ENCODE results near the gene HECW1.

HECW1 gene

GRCh38 chr7:43508461-43508860 lies 396.0 kb downstream of the HECW1 start:
- DNase-seq (ENCODE audit: extremely low read depth, low read depth), result peak; percentile 45
- TF ChIP-seq CTCF (IDR thresholded peaks at IDR 0.05; ENCODE audit: low read depth, low read length), result no peak

DNA sequence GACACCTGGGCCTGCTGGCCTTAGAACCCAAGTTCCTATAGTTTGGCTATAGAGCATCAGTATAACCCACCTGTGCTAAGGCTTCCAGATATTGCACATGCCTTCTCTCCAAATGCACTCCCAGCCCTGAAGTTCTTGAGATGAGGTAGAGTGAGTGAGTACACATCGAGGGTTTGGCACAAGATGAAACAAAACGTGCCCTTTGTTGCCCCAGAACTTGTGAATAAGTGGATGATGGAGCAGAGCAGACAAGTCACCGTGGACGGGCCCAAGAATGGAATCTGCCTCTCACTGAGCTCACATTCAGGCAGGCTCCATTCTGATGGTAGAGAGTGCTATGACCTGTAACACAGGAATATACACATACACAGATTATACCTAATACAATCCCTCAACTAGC lies 397.5 kb downstream of the HECW1 start:
- TF ChIP-seq CTCF (IDR thresholded peaks at IDR 0.05; ENCODE audit: low read depth, low read length), result no peak
- DNase-seq (ENCODE audit: extremely low read depth, low read depth), result no peak

DNA sequence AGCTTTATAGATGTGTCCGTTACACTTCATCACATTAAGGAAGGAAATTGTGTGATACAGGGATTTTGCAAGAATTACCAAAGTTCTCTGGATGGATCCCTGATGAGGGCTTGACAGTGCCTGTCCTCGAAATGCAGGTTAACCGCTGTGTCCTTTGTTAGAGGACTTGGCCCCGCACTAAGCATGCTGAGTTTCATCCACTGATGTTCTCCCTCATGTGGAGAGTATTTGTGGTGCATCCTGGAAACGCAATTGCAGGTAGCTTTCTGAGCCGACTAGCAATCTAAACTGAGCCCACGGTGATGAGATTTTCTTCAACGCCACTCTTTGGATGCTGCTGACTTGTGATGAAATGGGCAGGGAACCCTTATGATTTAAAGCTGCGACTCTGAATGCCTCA lies 398.6 kb downstream of the HECW1 start:
- no peak for DNase-seq (ENCODE audit: extremely low read depth, low read depth)
- no peak for TF ChIP-seq CTCF (IDR thresholded peaks at IDR 0.05; ENCODE audit: low read depth, low read length)

- no peak for DNase-seq (ENCODE audit: extremely low read depth, low read depth)
- TF ChIP-seq CTCF (IDR thresholded peaks at IDR 0.05; ENCODE audit: low read depth, low read length), result no peak
Measured at GRCh38 chr7:43511769-43512515, 399.5 kb downstream of the HECW1 start.

DNA sequence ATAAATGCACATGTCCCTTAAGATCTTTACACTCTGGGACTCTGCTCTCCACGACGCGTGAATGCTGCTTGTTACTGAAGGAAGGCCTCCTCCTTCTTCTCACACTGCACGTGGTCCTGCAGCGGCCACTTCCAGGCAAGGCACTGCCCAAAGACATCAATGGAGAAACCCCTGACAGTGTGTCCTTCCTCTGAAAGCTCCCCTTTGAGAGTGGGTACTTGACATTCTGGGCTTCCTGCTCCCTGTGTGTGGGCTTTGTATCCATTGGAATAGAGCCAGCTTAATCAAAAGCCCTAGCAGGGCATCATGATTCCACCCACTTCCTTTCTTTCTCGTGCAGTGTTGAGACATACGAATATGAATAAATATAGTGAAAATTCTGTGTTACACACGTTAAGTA lies 400.8 kb downstream of the HECW1 start:
- no peak for TF ChIP-seq CTCF (IDR thresholded peaks at IDR 0.05; ENCODE audit: low read depth, low read length)
- DNase-seq (ENCODE audit: extremely low read depth, low read depth), result no peak

GRCh38 chr7:43516581-43517342 lies 404.3 kb downstream of the HECW1 start:
- DNase-seq (ENCODE audit: extremely low read depth, low read depth), result no peak
- no peak for TF ChIP-seq CTCF (IDR thresholded peaks at IDR 0.05; ENCODE audit: low read depth, low read length)

DNA sequence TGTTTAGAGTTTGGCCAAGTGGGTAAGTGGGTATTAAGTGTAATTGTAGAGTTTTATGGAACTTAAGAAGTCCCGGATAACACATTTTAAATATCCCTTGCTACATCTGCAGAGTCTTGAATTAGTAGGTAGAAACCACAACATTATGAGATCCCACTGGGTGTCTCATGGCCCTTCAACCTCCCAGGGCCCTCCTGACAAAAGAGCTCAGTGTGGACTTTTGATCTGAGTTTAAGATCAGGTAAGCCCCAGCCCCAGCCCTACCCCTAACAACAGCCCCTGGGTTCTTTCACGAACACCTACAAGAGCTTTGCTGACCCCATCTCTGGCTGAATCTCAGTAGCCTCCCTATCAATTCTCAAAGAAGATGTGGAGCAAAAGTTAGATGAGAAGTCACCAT lies 405.0 kb downstream of the HECW1 start:
- TF ChIP-seq CTCF (IDR thresholded peaks at IDR 0.05; ENCODE audit: low read depth, low read length), result no peak
- no peak for DNase-seq (ENCODE audit: extremely low read depth, low read depth)

Data from AG09319 (cell line).